Sigmoid colon (tissue), 7 donors: Measurements from ENCODE around the gene KIAA0513. TPM values are rescaled to one million over a fixed set of nuclear protein-coding genes. Genes with fewer than 3 reads are reported as not detected.

Source experiments
- DNase-seq: peaks from one replicate; pipeline ENCODE4 v3.0.0-alpha.2; 2019
- H3K27ac ChIP-seq, 4 donors: fragments of 200-600 bp; sonication (generic); one replicate each; pipeline ENCODE4 v1.5.1; 2016 to 2019; ENCODE audit warnings: mild to moderate bottlenecking in 1 of 4
- H3K27me3 ChIP-seq, 3 donors: fragments of 200-600 bp; sonication (generic); one replicate each; pipeline ENCODE4 v1.5.1; 2019; ENCODE audit warnings: mild to moderate bottlenecking in 1 of 3
- H3K36me3 ChIP-seq, 4 donors: fragments of 200-600 bp; sonication (generic); one replicate each; pipeline ENCODE4 v1.5.1; 2016 to 2019
- H3K4me1 ChIP-seq, 4 donors: fragments of 200-600 bp; sonication (generic); one replicate each; pipeline ENCODE4 v1.5.1; 2017 to 2019
- H3K4me3 ChIP-seq, 4 donors: fragments of 200-600 bp; sonication (generic); one replicate each; pipeline ENCODE4 v1.5.1; 2017 to 2019; ENCODE audit warnings: mild to moderate bottlenecking in 2 of 4, moderate library complexity in 1 of 4
- H3K9me3 ChIP-seq, 4 donors: fragments of 200-600 bp in 3 of 4; sonication (generic) in 3 of 4; one replicate each; pipeline versions ENCODE4 v1.5.1 to v1.6.1; 2013 to 2019
- CTCF ChIP-seq, 4 experiments: fragments of 450-650 bp in 3 of 4; fragments of 200-600 bp in 1 of 4; IDR thresholded peaks; one replicate each; pipeline ENCODE4 v1.5.1; 2016 to 2019; ENCODE audit warnings: antibody characterized with exemption in 4 of 4, mild to moderate bottlenecking in 3 of 4, moderate library complexity in 2 of 4
- EP300 ChIP-seq, 4 donors: sonication (generic); formaldehyde crosslinking; IDR thresholded peaks; one replicate each; pipeline ENCODE4 v1.6.1; 2017; ENCODE audit warnings: antibody characterized with exemption in 4 of 4
- POLR2A ChIP-seq, 2 donors: fragments of 450-650 bp; IDR thresholded peaks; one replicate each; pipeline ENCODE4 v1.6.1; 2016; ENCODE audit warnings: antibody characterized with exemption in 2 of 2, mild to moderate bottlenecking in 2 of 2, moderate library complexity in 2 of 2
- POLR2AphosphoS5 ChIP-seq, 4 donors: sonication (generic); formaldehyde crosslinking; IDR thresholded peaks; one replicate each; pipeline ENCODE4 v1.6.1; 2017; ENCODE audit warnings: antibody characterized with exemption in 4 of 4
- WGBS, 2 donors: extraction: QIAGEN DNeasy Blood & Tissue Kit; methylation state at CpG; one replicate each; pipeline ENCODE4 v1.1.7; 2013; 5-methylcytosine and 5-hydroxymethylcytosine counted together
- intact Hi-C: fragments of 100-400 bp; cut with DNase I; formaldehyde crosslinking; loops from one replicate; pipeline ENCODE4 v1.15.1; 2023
- polyA plus RNA-seq, 3 donors: library from polyadenylated mRNA; stranded (reverse); fragments of 200-250 nt; gene quantifications; one replicate each; pipeline ENCODE4 v1.2.3, GENCODE V29; 2013
- total RNA-seq, 4 donors: library from RNA; depleted of rRNA; stranded (reverse); fragments of >200 nt; gene quantifications; one replicate each; pipeline ENCODE4 v1.1.0, GENCODE V29; 2016
- donor health status: healthy with polysubstance abuse.
- donor health status: Bipolar disorder and iron deficiency.
- donor health status: healthy.

Gene KIAA0513
- total and polyA plus RNA-seq, 7 donors = 8.4 to 40.2 (median 18.6) TPM

GRCh38 chr16:85072076-85072860 lies 44.7 kb downstream of the KIAA0513 start:
- Histone ChIP-seq H3K36me3 (peaks cover 0 to 93% (median 36%) of the 10 kb centered on the region in 4 donors), H3K4me3 (no peak overlapping the region), H3K9me3 (no peaks in the 10 kb centered on the region), H3K4me1 (no peaks in the 10 kb centered on the region), H3K27me3 (no peaks in the 10 kb centered on the region), H3K27ac (peak overlapping the region in 1 of 4 donors; percentile 18)
- 86 to 91% methylated on average over 8 of the region's 8 CpGs for WGBS, 2 donors
- intact Hi-C loops = no loop called here
- no peak for DNase-seq
- TF ChIP-seq POLR2AphosphoS5 (IDR thresholded peaks at IDR 0.05) = no peak
- TF ChIP-seq EP300 (IDR thresholded peaks at IDR 0.05) = no peak
- TF ChIP-seq POLR2A (IDR thresholded peaks at IDR 0.05) = no peak
- no peak for TF ChIP-seq CTCF (IDR thresholded peaks at IDR 0.05)

- no peaks in the 10 kb centered on the region for H3K9me3 ChIP-seq
- no peak overlapping the region for H3K4me3 ChIP-seq
- H3K27ac ChIP-seq = peak overlapping the region in 2 of 4 donors; percentile 14 to 23
- H3K4me1 ChIP-seq = no peaks in the 10 kb centered on the region
- H3K36me3 ChIP-seq = peaks cover 0 to 93% (median 36%) of the 10 kb centered on the region in 4 donors
- intact Hi-C loops = loop anchor here (1.0 kb wide), 1 partner anchor 9 kb away; no protein-coding TSS in a partner anchor
- no peaks in the 10 kb centered on the region for H3K27me3 ChIP-seq
- DNase-seq = peak; percentile 83
- TF ChIP-seq CTCF (IDR thresholded peaks at IDR 0.05) (no peak), POLR2AphosphoS5 (IDR thresholded peaks at IDR 0.05) (peak in 1 of 4 donors; percentile 15)
- WGBS, 2 donors = 86 to 88% methylated on average over 13 of the region's 13 CpGs
Measured at GRCh38 chr16:85072947-85073346, 45.4 kb downstream of the KIAA0513 start.

- TF ChIP-seq EP300 (IDR thresholded peaks at IDR 0.05) (no peak), POLR2A (IDR thresholded peaks at IDR 0.05) (no peak), POLR2AphosphoS5 (IDR thresholded peaks at IDR 0.05) (no peak), CTCF (IDR thresholded peaks at IDR 0.05) (no peak)
- intact Hi-C loops = no loop called here
- no peak overlapping the region for H3K4me3 ChIP-seq
- no peaks in the 10 kb centered on the region for H3K9me3 ChIP-seq
- H3K27ac ChIP-seq = no peak overlapping the region
- H3K27me3 ChIP-seq = no peaks in the 10 kb centered on the region
- peaks cover 0 to 93% (median 39%) of the 10 kb centered on the region in 4 donors for H3K36me3 ChIP-seq
- no peaks in the 10 kb centered on the region for H3K4me1 ChIP-seq
- no peak for DNase-seq
- 54 to 83% methylated on average over 6 of the region's 6 CpGs for WGBS, 2 donors
Measured at GRCh38 chr16:85074225-85074914, 46.8 kb downstream of the KIAA0513 start.

GRCh38 chr16:85075236-85075924 lies 47.8 kb downstream of the KIAA0513 start:
- H3K4me1 ChIP-seq = no peaks in the 10 kb centered on the region
- no peak overlapping the region for H3K27ac ChIP-seq
- intact Hi-C loops = no loop called here
- H3K36me3 ChIP-seq = peaks cover 0 to 93% (median 37%) of the 10 kb centered on the region in 4 donors
- no peak for DNase-seq
- 92% methylated on average over 16 of the region's 16 CpGs for WGBS, 2 donors
- no peaks in the 10 kb centered on the region for H3K27me3 ChIP-seq
- H3K9me3 ChIP-seq = no peaks in the 10 kb centered on the region
- no peak overlapping the region for H3K4me3 ChIP-seq
- TF ChIP-seq POLR2AphosphoS5 (IDR thresholded peaks at IDR 0.05) (no peak), POLR2A (IDR thresholded peaks at IDR 0.05) (no peak), EP300 (IDR thresholded peaks at IDR 0.05) (no peak), CTCF (IDR thresholded peaks at IDR 0.05) (no peak)
